ENCODE measurements around the gene KRTAP9-2. TPM values are rescaled to one million over a fixed set of nuclear protein-coding genes. Genes with fewer than 3 reads are reported as not detected.
"Not testable (repeated sequence)": the region's sequence is repeated elsewhere in the genome, so short reads cannot be mapped to it uniquely, and the experiment has no call there.

Gene KRTAP9-2
- total RNA-seq, 4 donors from 2014 or later, result 18.1 to 183 TPM; not detected in 2

DNA sequence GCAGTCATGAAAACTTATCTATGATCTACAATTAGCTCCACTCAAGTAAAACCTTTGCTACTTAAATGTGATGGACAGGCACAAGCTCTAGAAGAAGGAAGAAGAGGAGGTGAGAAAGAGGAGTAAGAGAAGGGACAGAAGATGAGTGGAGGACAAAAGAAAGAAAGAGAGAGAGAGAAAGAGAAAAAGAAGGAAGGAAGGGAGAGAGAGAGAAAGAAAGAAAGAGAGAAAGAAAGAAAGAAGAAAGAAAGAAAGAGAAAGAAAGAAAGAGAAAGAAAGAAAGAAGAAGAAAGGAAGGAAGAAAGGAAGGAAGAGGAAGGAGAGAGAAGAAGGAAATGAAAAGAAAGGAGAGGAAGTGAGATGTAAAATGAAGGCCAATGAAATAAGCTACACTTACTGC, 3.6 kb downstream of the KRTAP9-2 start:
- intact Hi-C loops (cut with DNase I; ENCODE audit: low total_unique reads), result loop anchor here (10.0 kb wide), 1 partner anchor 465 kb away; no protein-coding TSS in a partner anchor
- no peak for TF ChIP-seq POLR2A (IDR thresholded peaks at IDR 0.05)
- TF ChIP-seq, protein P1, sequence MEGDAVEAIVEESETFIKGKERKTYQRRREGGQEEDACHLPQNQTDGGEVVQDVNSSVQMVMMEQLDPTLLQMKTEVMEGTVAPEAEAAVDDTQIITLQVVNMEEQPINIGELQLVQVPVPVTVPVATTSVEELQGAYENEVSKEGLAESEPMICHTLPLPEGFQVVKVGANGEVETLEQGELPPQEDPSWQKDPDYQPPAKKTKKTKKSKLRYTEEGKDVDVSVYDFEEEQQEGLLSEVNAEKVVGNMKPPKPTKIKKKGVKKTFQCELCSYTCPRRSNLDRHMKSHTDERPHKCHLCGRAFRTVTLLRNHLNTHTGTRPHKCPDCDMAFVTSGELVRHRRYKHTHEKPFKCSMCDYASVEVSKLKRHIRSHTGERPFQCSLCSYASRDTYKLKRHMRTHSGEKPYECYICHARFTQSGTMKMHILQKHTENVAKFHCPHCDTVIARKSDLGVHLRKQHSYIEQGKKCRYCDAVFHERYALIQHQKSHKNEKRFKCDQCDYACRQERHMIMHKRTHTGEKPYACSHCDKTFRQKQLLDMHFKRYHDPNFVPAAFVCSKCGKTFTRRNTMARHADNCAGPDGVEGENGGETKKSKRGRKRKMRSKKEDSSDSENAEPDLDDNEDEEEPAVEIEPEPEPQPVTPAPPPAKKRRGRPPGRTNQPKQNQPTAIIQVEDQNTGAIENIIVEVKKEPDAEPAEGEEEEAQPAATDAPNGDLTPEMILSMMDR (IDR thresholded peaks at IDR 0.05), result no peak
- DNase-seq (ENCODE audit: low spot score in 2 of 2), result no peak

DNA sequence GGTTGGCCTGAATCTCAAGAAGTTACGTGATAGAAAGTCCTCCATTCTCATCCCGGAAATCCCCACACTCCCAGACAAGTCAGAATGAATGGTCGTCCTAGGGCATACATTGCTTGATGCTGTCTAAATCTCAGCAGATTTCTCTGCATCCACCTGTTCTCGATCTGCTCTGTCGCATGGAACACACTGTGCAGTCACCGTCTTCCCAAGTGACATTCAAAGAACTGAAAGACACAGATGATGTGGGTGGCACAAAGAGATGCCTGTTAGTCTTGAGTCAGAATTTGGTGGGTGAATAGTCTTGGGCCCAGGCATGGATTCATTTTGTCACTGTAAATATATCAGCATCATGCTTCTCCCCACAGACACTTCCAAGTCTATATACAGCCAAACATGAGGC, 5.3 kb downstream of the KRTAP9-2 start:
- H3K4me3 ChIP-seq (ENCODE audit: low read depth, poor library complexity, severe bottlenecking), result no peak overlapping the region
- no peak for DNase-seq (ENCODE audit: low spot score in 2 of 2)
- no peak for TF ChIP-seq POLR2A (IDR thresholded peaks at IDR 0.05)
- TF ChIP-seq, protein P1 (IDR thresholded peaks at IDR 0.05), result no peak
- 87 to 90% methylated on average over 6 of the region's 6 CpGs for WGBS, 2 donors
- intact Hi-C loops (cut with DNase I; ENCODE audit: low total_unique reads), result loop anchor here (10.0 kb wide), 1 partner anchor 467 kb away; no protein-coding TSS in a partner anchor

More for the DNA sequence above, 3.6 kb downstream of the KRTAP9-2 start:
- no peak overlapping the region for H3K4me3 ChIP-seq (ENCODE audit: low read depth, poor library complexity, severe bottlenecking)

DNA sequence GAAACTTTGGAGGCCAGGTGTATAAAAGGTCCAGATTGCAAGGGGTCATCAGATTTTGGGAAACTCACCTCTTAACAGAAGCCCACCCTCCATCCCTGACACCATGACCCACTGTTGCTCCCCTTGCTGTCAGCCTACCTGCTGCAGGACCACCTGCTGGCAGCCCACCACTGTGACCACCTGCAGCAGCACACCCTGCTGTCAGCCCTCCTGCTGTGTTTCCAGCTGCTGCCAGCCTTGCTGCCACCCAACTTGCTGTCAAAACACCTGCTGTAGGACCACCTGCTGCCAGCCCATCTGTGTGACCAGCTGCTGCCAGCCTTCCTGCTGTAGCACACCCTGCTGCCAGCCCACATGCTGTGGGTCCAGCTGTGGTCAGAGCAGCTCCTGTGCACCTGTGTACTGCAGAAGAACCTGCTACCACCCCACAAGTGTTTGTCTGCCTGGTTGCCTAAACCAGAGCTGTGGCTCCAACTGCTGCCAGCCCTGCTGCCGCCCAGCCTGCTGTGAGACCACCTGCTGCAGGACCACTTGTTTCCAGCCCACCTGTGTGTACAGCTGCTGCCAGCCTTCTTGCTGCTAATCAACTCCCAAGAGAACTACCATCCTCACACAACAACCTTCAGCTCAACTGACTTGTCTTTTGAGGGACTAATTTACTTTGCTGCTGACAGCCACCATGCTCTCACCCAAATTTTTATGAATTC, 6.1 kb downstream of the KRTAP9-2 start, which contains the start of gene KRTAP9-3:
TSS of gene KRTAP9-3 (plus strand) at position 51 of the 707 bp plus-strand sequence. CDS start at position 104, 53 bp downstream.
- H3K4me3 ChIP-seq (ENCODE audit: low read depth, poor library complexity, severe bottlenecking); DNase-seq (ENCODE audit: low spot score in 2 of 2): not testable (repeated sequence)
- 88 to 100% methylated on average over 1 of the region's 1 CpG for WGBS, 2 donors
- intact Hi-C loops (cut with DNase I; ENCODE audit: low total_unique reads), result loop anchor here (10.0 kb wide), 1 partner anchor 468 kb away; no protein-coding TSS in a partner anchor

DNA sequence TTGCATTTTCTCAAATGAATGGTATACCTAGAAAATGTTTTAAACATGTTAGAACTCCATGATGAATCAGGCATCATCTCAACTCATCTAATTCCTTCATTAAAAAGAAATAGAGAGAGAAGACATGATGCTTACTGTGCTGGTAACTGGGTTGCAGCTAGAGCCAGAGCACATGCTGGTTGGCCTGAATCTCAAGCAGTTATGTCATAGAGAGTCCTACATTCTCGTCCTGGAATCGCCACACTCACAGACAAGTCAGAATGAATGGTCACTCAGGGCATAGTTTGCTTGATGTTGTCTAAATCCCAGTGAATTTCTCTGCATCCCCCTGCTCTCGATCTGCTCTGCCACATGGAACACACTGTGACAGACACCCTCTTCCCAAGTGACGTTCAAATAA, 10.7 kb downstream of the KRTAP9-2 start:
- intact Hi-C loops (cut with DNase I; ENCODE audit: low total_unique reads), result loop anchor here (10.0 kb wide), 1 partner anchor 472 kb away; no protein-coding TSS in a partner anchor
- not testable (repeated sequence) for H3K4me3 ChIP-seq (ENCODE audit: low read depth, poor library complexity, severe bottlenecking); DNase-seq (ENCODE audit: low spot score in 2 of 2)
- WGBS, 2 donors, result 71 to 76% methylated on average over 4 of the region's 4 CpGs

DNA sequence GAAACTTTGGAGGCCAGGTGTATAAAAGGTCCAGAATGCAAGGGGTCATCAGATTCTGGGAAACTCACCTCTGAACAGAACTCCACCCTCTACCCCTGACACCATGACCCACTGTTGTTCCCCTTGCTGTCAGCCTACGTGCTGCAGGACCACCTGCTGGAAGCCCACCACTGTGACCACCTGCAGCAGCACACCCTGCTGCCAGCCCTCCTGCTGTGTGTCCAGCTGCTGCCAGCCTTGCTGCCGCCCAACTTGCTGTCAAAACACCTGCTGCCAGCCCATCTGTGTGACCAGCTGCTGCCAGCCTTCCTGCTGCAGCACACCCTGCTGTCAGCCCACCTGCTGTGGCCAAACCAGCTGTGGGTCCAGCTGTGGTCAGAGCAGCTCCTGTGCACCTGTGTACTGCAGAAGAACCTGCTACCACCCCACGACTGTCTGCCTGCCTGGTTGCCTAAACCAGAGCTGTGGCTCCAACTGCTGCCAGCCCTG, 11.5 kb downstream of the KRTAP9-2 start, which contains the start of gene KRTAP9-8:
TSS of gene KRTAP9-8 (plus strand) at position 51 of the 489 bp plus-strand sequence. CDS start at position 104, 53 bp downstream.
- DNase-seq (ENCODE audit: low spot score in 2 of 2); H3K4me3 ChIP-seq (ENCODE audit: low read depth, poor library complexity, severe bottlenecking): not testable (repeated sequence)
- 43 to 63% methylated on average over 2 to 3 of the region's 3 CpGs for WGBS, 2 donors
- intact Hi-C loops (cut with DNase I; ENCODE audit: low total_unique reads), result loop anchor here (10.0 kb wide), 1 partner anchor 473 kb away; no protein-coding TSS in a partner anchor

DNA sequence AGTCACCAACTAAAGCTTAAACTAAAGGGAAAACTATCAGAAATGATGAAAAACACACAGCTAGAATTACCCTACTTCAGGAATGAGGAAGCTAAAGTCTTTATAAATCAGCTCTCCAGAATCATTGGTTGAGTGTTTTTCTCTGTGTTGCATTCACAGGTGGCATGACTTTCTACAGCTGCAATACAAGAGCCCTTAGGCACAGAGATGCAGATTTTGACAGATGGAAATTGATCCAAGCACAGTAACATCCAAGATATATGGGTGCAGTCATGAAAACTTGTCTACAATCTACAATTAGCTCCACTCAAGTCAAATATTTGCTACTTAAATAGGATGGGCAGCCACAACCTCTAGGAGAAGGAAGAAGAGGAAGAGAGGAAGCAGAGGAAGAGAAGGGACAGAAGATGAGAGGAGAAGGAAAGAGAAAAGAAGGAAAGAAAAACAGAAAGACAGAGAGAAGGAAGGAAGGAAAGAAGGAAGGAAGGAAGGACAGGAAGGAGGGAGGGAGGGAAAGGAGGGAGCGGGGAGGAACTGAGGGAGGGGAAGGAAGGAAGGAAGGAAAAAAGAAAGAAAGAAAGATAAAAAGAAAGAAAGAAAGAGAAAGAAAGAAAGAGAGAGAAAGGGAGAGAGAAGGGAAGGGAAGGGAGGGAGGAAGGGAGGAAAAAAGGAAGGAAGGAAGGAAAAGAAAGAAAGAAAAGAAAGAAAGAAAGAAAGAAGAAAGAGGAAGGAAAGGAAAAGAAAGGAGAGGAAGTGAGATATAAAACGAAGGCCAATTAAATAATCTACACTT, 20.7 kb downstream of the KRTAP9-2 start:
- H3K4me3 ChIP-seq (ENCODE audit: low read depth, poor library complexity, severe bottlenecking); DNase-seq (ENCODE audit: low spot score in 2 of 2); intact Hi-C loops (cut with DNase I; ENCODE audit: low total_unique reads): not testable (repeated sequence)
- 50 to 62% methylated on average over 2 of the region's 2 CpGs for WGBS, 2 donors

DNA sequence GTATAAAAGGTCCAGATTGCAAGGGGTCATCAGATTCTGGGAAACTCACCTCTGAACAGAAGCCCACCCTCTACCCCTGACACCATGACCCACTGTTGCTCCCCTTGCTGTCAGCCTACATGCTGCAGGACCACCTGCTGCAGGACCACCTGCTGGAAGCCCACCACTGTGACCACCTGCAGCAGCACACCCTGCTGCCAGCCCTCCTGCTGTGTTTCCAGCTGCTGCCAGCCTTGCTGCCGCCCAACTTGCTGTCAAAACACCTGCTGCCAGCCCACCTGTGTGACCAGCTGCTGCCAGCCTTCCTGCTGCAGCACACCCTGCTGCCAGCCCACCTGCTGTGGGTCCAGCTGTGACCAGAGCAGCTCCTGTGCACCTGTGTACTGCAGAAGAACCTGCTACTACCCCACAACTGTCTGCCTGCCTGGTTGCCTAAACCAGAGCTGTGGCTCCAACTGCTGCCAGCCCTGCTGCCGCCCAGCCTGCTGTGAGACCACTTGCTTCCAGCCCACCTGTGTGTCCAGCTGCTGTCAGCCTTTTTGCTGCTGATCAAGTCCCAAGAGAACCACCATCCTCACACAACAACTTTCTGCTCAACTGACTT, 23.3 kb downstream of the KRTAP9-2 start, which contains the start of gene KRTAP9-4:
TSS of gene KRTAP9-4 (plus strand) at position 51 of the 604 bp plus-strand sequence. CDS start at position 85, 34 bp downstream.
- DNase-seq (ENCODE audit: low spot score in 2 of 2); H3K4me3 ChIP-seq (ENCODE audit: low read depth, poor library complexity, severe bottlenecking); intact Hi-C loops (cut with DNase I; ENCODE audit: low total_unique reads): not testable (repeated sequence)
- WGBS, 2 donors, result 72 to 80% methylated on average over 1 to 2 of the region's 2 CpGs

DNA sequence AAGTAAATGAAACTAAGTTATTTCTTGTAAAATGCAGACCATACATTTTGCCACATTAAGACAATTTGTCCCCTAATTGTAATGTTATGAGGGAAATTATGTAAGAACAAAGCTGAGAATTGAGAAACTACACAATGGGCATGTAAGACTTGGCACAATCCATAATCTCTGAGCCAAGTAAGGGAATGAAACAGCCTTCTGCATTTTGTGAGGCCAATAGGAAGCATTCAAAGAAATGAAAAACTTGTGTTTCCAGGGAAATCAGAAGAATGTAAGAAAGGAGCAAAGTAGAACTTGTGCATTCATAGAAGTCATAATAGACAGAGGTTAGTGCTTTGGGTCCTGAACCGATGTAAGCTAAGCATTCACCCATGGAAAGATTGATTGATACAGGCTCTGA, 24.8 kb downstream of the KRTAP9-2 start:
- 94 to 97% methylated on average over 1 of the region's 1 CpG for WGBS, 2 donors
- DNase-seq (ENCODE audit: low spot score in 2 of 2), result no peak
- TF ChIP-seq, protein P1 (IDR thresholded peaks at IDR 0.05), result no peak
- TF ChIP-seq POLR2A (IDR thresholded peaks at IDR 0.05), result no peak
- H3K4me3 ChIP-seq (ENCODE audit: low read depth, poor library complexity, severe bottlenecking), result no peak overlapping the region
- intact Hi-C loops (cut with DNase I; ENCODE audit: low total_unique reads), result no loop called here

All from lower leg skin (tissue), 4 donors.